Subcutaneous abdominal adipose tissue (tissue), 5 donors: Measurements from ENCODE around the gene L2HGDH.
A peak's percentile ranks its signal among the peaks of the same experiment; 100 is the strongest.

Source experiments
- H3K27ac ChIP-seq: one replicate; pipeline ENCODE4 v1.7.0; 2013; ENCODE audit warnings: low read depth, mild to moderate bottlenecking, inconsistent platforms, low read length, moderate library complexity
- H3K27me3 ChIP-seq, 5 donors: one replicate each; pipeline ENCODE4 v1.7.0; 2013; ENCODE audit warnings: low read length in 5 of 5, inconsistent platforms in 1 of 5; ENCODE audit not compliant: control insufficient read depth in 5 of 5, insufficient read depth in 4 of 5
- H3K36me3 ChIP-seq, 5 donors: one replicate each; pipeline ENCODE4 v1.7.0; 2013; ENCODE audit warnings: low read length in 5 of 5; ENCODE audit not compliant: control insufficient read depth in 5 of 5, insufficient read depth in 5 of 5
- H3K4me1 ChIP-seq, 5 donors: one replicate each; pipeline ENCODE4 v1.7.0; 2013; ENCODE audit warnings: low read length in 5 of 5, mild to moderate bottlenecking in 3 of 5, moderate library complexity in 1 of 5; ENCODE audit not compliant: control insufficient read depth in 5 of 5, insufficient read depth in 5 of 5
- H3K4me3 ChIP-seq, 5 donors: one replicate each; pipeline ENCODE4 v1.7.0; 2013; ENCODE audit warnings: low read length in 5 of 5, low read depth in 1 of 5
- H3K9ac ChIP-seq, 5 donors: one replicate each; pipeline ENCODE4 v1.7.0; 2013; ENCODE audit warnings: low read length in 5 of 5, mild to moderate bottlenecking in 4 of 5, moderate library complexity in 3 of 5
- H3K9me3 ChIP-seq, 5 donors: one replicate each; pipeline ENCODE4 v1.7.0; 2013; ENCODE audit warnings: low read length in 5 of 5; ENCODE audit not compliant: control insufficient read depth in 5 of 5
- donor health status: healthy.
- donor health status: healthy.
- donor health status: healthy.
- donor health status: healthy.
- donor health status: healthy.

L2HGDH gene

DNA sequence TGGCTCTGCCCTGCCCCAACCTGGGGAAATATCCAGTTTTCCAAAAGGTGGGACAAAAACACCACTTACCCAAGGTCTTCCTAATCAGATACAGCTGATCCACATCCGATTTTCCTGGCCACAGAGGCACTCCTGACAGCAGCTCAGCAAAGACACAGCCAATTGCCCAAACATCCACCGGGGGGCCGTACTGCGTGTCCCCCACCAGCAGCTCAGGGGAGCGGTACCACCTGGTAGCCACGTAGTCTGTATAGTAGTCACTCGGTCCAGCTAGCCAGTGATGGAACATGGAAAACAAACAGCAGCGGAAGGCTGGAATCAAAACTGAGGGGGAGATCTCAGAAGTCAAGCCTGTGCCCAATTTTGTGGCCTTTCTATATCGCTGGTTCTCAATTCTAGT lies 28.9 kb upstream of the L2HGDH start:
- no peaks in the 10 kb centered on the region for H3K9me3 ChIP-seq
- H3K4me1 ChIP-seq, result peaks cover 9 to 36% (median 30%) of the 10 kb centered on the region in 5 donors

DNA sequence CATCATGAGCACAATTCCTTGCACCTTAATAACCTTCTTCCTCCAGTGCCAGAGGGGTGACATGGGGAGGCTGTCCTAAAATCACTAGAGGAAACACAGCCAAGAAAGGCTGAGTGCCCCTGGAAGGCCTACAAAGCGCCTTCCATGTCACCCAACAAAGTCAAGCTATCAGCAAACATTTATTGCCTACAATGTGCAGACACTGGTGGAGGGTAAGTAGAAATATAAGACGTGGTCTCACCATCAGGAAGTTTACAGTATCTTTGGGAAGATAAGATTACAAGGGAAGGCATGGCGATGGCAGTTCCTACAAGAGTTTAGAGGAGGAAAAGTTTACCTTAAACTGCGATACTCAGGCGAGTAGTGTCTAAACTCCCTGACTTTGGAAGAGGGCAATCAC lies 28.0 kb upstream of the L2HGDH start:
- Histone ChIP-seq H3K4me1 (peaks cover 15 to 40% (median 39%) of the 10 kb centered on the region in 5 donors), H3K27ac (no peak overlapping the region)

More for the DNA sequence above, 28.9 kb upstream of the L2HGDH start:
- Histone ChIP-seq H3K27ac (no peak overlapping the region), H3K27me3 (no peaks in the 10 kb centered on the region), H3K36me3 (peaks cover 0 to 6% (median 0%) of the 10 kb centered on the region in 5 donors), H3K9ac (no peak overlapping the region), H3K4me3 (no peak overlapping the region)

DNA sequence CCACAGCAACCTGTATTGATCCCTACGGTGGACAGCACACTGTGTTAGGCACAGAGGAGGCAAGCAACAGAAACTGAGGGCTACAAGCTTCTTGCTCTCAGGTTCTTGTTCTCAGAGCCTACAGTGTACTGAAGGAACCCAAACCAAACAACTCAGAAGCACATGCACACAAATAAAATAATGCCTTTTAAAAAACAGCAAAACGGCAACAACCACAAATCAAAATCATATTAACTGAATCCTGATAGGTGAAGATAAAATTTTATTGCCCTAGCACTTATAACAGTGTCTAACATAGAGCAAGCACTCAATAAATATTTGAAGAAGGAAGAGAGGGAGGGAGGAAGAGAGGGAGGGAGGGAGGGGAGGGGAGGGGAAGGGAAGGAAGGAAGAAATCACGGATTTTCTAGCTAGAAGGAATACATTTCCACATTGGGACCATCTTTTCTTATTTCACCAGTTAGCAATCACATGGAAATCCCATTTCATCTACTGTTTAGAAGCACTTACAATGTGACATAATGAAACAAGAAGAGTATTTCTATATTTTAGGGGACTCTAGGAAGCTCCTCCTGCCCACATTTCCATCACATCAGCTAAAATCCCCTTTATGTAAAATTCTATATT lies 27.3 kb upstream of the L2HGDH start:
- no peaks in the 10 kb centered on the region for H3K27me3 ChIP-seq
- no peak overlapping the region for H3K4me3 ChIP-seq
- H3K9me3 ChIP-seq, result no peaks in the 10 kb centered on the region
- no peak overlapping the region for H3K27ac ChIP-seq
- peaks cover 0 to 6% (median 0%) of the 10 kb centered on the region in 5 donors for H3K36me3 ChIP-seq
- no peak overlapping the region for H3K9ac ChIP-seq
- peaks cover 15 to 44% (median 43%) of the 10 kb centered on the region in 5 donors for H3K4me1 ChIP-seq

More for the DNA sequence above, 28.0 kb upstream of the L2HGDH start:
- H3K27me3 ChIP-seq, result no peaks in the 10 kb centered on the region
- H3K9me3 ChIP-seq, result no peaks in the 10 kb centered on the region
- no peak overlapping the region for H3K9ac ChIP-seq
- peaks cover 0 to 6% (median 0%) of the 10 kb centered on the region in 5 donors for H3K36me3 ChIP-seq
- H3K4me3 ChIP-seq, result no peak overlapping the region

DNA sequence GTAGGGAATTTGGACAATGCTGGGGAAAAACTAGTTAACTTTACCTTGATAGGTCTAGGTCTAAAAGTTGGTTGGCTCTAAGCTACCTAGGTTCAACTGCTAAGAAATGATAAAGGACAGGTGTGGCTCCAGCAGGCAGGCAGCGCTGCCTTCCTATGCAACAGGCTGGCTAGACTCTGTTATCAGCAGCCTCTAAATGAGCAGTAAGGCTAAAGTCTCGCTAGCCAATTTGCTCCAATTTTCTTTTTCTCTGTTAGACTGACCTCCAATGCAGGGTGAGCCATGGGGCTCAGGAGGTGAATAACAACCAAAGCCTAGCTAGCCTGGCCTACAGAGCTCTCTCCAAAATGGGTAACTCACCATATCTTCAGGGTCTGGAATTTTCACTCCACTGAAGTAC lies 26.6 kb upstream of the L2HGDH start:
- Histone ChIP-seq H3K9me3 (no peaks in the 10 kb centered on the region), H3K9ac (no peak overlapping the region), H3K27ac (no peak overlapping the region), H3K4me1 (peaks cover 15 to 39% (median 38%) of the 10 kb centered on the region in 5 donors), H3K36me3 (peaks cover 0 to 6% (median 0%) of the 10 kb centered on the region in 5 donors), H3K4me3 (no peak overlapping the region), H3K27me3 (no peaks in the 10 kb centered on the region)

DNA sequence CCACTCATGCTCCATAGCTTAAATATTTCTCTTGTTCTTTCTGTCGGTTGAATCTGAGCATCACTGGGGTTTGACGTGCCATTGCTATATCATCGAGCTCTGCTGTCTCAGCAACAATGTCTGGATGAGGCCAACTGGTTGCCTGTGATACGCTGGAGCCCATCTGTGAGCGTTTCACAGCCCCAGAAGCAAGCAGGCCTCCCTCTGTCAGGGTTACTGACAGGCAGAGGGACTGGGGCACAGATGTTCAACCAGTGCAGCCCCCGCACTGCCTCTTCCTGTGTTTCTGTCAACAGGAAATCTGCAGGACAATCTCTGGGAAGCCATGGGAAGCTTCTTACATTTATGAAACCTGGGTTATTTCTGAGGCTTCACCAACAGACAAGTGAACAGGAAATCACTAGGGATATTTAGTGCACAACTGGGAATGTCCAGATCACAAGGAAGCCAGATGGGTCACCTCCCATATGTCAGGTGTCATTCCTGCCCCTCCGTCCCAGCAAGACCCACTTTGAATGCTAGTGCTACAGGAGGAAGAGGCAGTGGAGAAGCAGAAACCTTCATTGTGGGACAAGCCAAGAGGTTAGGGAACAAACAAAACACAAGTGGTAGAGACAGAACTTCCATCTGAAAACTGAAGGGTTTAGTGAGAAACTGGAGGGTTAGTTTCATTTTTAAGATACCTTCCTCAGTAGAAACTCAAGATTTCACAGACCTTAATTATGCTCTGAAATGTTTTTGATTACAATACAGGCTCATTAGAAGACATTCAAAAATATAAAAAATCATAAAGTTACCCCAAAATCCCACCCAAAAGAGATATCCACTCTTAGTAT lies 24.2 kb upstream of the L2HGDH start:
- peak overlapping the region in 3 of 5 donors; percentile 5 to 40 (median 22) for H3K4me3 ChIP-seq
- peak overlapping the region; percentile 86 for H3K27ac ChIP-seq
- peak overlapping the region in 2 of 5 donors; percentile 51 to 63 for H3K9ac ChIP-seq
- peaks cover 0 to 9% (median 0%) of the 10 kb centered on the region in 5 donors for H3K36me3 ChIP-seq
- no peaks in the 10 kb centered on the region for H3K9me3 ChIP-seq
- peaks cover 10 to 45% (median 33%) of the 10 kb centered on the region in 5 donors for H3K4me1 ChIP-seq
- no peaks in the 10 kb centered on the region for H3K27me3 ChIP-seq

DNA sequence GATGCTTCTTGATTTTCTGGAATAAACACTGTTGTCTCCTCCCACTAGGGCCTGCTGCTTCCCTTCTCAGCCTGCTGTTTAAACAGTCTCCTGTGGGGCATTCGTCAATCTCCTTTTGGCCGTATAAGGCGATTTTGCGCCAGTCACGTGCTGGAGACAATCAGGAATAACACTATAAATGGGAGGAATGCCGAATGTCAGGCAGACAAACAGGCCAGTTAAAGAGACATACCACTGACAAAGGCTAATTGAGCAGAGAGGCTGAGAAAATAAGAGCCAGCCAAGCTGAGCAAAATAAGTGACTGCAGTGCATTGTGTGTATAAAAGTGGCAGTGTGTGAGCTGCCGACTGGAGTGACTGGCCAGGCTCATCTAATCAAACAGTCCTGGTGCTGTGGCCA lies 23.4 kb upstream of the L2HGDH start:
- H3K27me3 ChIP-seq, result no peaks in the 10 kb centered on the region
- peak overlapping the region in 2 of 5 donors; percentile 51 to 63 for H3K9ac ChIP-seq
- peak overlapping the region in 2 of 5 donors; percentile 6 to 39 for H3K4me3 ChIP-seq
- peaks cover 10 to 45% (median 33%) of the 10 kb centered on the region in 5 donors for H3K4me1 ChIP-seq
- peak overlapping the region; percentile 86 for H3K27ac ChIP-seq
- no peaks in the 10 kb centered on the region for H3K9me3 ChIP-seq
- H3K36me3 ChIP-seq, result peaks cover 0 to 12% (median 1%) of the 10 kb centered on the region in 5 donors

DNA sequence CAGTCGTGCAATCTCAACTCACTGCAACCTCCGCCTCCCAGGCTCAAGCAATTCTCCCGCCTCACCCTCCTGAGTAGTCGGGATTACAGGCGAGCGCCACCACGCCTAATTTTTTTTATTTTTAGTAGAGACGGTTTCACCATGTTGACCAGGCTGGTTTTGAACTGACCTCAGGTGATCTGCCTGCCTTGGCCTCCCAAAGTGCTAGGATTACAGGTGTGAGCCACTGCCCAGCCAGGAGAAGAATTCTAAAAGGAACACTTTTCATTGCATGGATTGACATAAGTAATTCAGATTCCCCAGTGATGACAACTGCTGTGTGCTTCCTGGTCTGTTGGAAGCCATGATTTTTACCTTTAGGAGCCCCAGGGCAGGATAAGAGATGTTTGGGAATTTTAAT lies 22.2 kb upstream of the L2HGDH start:
- peaks cover 0 to 12% (median 4%) of the 10 kb centered on the region in 5 donors for H3K36me3 ChIP-seq
- peaks cover 10 to 45% (median 33%) of the 10 kb centered on the region in 5 donors for H3K4me1 ChIP-seq
- no peaks in the 10 kb centered on the region for H3K9me3 ChIP-seq
- H3K4me3 ChIP-seq, result no peak overlapping the region
- H3K9ac ChIP-seq, result no peak overlapping the region
- no peaks in the 10 kb centered on the region for H3K27me3 ChIP-seq
- peak overlapping the region; percentile 86 for H3K27ac ChIP-seq

DNA sequence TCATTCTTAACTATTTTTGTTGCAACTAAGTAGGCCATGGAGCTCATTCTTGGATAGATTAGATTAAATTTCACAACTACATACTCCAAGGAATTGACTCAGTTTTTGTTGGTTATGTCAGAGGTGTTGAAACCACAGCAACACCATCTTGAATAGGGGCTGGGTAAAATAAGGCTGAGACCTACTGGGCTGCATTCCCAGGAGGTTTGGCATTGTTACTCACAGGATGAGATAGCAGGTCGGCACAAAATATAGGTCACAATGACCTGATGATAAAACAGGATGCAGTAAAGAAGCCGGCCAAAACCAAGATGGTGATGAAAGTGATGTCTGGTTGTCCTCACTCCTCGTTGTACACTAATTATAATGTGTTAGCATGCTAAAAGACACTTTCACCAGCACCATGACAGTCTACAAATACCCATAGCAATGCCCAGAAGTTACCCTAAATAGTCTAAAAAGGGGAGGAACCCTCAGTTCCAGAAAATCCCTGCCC lies 21.0 kb upstream of the L2HGDH start:
- no peak overlapping the region for H3K9ac ChIP-seq
- no peak overlapping the region for H3K4me3 ChIP-seq
- no peaks in the 10 kb centered on the region for H3K27me3 ChIP-seq
- peaks cover 10 to 45% (median 33%) of the 10 kb centered on the region in 5 donors for H3K4me1 ChIP-seq
- H3K9me3 ChIP-seq, result no peaks in the 10 kb centered on the region
- H3K27ac ChIP-seq, result peak overlapping the region; percentile 69
- peaks cover 0 to 10% (median 4%) of the 10 kb centered on the region in 5 donors for H3K36me3 ChIP-seq

DNA sequence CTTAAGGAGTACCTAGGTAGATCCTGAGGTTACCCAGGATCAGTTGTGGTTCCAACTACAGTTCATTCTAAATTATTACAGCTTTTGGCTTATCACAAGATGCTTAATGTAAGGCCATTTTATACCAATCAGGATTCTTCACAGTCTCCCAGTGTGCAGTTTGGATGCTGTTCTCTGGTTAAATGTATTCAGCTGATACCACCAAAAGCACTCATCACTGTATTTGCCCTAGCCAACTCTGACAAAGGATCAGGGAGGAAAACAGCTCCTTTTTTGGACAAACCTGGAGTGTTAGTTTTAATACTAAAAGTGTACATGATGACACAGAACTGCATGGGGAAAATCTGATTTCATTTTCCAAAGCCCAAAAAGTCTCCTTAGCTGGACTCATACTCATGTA lies 19.6 kb upstream of the L2HGDH start:
- H3K4me1 ChIP-seq, result peaks cover 10 to 45% (median 33%) of the 10 kb centered on the region in 5 donors
- H3K27me3 ChIP-seq, result no peaks in the 10 kb centered on the region
- H3K4me3 ChIP-seq, result no peak overlapping the region
- H3K36me3 ChIP-seq, result peaks cover 0 to 11% (median 4%) of the 10 kb centered on the region in 5 donors
- H3K9ac ChIP-seq, result no peak overlapping the region
- H3K9me3 ChIP-seq, result no peaks in the 10 kb centered on the region
- peak overlapping the region; percentile 78 for H3K27ac ChIP-seq
